GM21381 (cell line): ENCODE results near the gene PPP6R3.
"Not testable (repeated sequence)": the region's sequence is repeated elsewhere in the genome, so short reads cannot be mapped to it uniquely, and the experiment has no call there.

ENCODE experiments used
- ATAC-seq: cut with Tn5 transposase; IDR thresholded peaks from one replicate; pipeline ENCODE4 v1.9.1; 2021; ENCODE audit warnings: mild to moderate bottlenecking, moderate library complexity; ENCODE audit not compliant: unreplicated experiment

Gene PPP6R3

DNA sequence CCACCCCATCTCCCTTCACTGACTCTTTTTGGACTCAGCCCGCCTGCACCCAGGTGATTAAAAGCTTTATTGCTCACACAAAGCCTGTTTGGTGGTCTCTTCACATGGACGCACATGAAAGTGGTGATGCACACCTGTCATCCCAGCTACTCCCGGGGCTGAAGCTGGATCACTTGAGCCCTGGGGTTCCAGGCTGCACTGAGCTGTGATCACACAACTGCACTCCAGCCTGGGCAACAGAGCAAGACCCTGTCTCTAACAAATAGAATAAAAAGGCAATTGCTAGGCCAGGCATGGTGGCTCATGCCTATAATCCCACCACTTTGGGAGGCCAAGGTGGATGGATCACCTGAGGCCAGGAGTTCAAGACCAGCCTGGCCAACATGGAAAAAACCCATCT, 178.8 kb downstream of the PPP6R3 start:
- not testable (repeated sequence) for ATAC-seq

- ATAC-seq = no peak
Measured at GRCh38 chr11:68641880-68642279, 181.3 kb downstream of the PPP6R3 start.

DNA sequence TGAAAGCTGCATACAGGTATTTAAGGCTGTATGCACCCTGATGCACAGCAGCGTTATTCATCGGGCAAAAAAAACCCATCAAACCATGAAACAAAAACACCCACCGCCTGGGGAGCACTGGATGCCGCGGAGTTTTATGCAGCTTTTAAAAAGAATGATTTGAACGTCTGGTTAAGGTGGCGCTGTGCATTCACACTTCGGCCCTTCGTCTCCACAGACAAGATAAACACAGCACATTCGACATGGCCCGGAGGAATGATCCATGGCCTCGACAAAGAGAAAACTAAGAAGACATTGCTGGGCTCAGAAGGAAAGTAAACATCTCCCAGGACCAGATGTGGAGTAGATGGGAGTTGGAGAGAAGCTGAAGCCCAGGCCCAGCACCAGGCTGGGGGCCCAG, 183.0 kb downstream of the PPP6R3 start:
- ATAC-seq = no peak

- ATAC-seq = no peak
Measured at GRCh38 chr11:68646832-68647231, 186.3 kb downstream of the PPP6R3 start.

DNA sequence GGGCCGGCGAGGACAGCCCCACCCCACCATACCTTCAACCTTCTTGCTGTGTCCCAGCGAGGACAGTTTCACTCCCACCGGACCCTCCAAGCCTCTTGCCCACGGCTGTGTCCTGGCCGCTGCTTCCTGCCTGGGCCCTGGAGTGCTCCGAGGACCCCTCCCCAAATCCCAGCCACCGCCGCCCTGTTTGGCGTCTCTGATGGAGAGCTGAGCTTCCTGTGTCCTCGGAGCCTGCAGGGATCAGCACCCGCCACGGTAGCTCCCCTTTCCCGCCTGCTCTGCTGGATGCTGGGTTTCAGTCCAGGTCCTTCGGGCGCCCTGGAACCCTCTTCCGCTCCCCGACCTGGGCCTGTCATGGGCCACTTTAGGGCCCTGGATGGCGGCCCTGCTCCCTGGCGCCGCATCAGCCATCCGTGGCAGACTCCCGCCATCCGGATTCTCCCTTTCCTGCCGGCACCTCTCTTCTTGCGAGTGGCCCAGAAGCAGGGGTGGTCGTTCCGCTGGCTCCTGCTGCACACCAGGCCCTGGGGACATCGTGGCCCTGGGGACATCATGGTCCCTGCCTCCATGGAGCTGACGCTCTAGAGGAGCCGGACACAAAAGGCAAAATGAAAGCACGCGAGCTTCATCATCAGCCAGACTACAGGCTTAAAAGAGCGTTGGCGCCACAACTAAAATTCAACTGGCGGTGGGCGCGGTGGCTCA, 189.5 kb downstream of the PPP6R3 start:
- no peak for ATAC-seq

DNA sequence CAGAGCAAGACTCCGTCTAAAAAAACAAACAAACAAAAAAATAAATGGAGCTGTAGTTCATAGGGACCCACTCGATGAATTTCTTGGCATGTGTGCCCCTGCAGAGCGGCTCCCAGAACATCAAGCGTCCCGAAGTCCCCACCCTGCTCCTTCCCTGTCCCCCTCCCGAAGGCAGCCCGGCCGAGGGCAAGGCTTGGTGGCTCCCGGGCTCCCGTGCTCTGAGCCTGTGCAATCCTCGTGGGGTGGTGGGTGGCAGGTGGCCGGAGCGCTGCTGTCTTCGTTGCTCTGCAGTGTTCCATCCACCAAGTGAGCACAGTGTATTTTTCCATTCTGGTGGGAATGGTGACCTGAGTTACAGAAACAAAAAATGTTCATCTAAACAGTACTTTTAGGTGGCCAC, 190.2 kb downstream of the PPP6R3 start:
- ATAC-seq = no peak

DNA sequence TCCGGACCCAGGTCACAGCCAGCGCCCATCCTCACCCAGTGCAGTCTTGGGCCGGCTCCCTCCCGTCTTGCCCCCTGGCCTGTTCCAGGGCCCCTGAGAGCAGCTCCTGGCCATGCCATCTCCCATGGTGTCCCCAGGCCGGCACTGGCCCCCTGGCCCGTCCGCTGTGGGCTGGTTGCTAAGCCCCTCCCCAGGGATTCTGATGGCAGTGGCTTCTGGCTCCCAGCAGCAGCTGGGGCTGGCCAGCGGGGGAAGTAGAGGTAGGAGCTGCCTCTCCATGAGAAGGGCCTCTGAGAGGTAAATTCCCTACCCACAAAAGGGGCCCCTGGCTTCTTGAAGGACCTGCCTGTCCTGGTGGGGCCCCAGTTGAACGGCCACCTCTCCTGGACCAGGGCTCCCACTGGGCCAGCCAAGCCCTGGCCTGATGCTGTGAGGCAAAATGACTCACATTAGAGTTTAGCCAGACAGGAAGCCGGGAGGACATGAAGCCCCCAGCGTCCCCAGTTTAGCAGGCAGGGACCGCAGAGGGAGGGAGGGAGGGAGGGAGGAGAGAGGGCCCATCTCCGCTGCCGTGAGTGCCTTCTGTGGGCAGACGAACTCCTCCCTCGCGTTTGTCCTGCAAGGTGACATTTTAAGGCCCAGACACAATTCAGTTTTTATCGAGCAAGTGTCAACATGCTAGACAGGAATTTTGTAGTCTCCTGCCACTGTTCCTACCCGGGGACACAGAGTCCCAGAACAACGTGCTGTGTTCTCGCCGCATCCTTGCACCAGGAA, 190.8 kb downstream of the PPP6R3 start:
- ATAC-seq = no peak

DNA sequence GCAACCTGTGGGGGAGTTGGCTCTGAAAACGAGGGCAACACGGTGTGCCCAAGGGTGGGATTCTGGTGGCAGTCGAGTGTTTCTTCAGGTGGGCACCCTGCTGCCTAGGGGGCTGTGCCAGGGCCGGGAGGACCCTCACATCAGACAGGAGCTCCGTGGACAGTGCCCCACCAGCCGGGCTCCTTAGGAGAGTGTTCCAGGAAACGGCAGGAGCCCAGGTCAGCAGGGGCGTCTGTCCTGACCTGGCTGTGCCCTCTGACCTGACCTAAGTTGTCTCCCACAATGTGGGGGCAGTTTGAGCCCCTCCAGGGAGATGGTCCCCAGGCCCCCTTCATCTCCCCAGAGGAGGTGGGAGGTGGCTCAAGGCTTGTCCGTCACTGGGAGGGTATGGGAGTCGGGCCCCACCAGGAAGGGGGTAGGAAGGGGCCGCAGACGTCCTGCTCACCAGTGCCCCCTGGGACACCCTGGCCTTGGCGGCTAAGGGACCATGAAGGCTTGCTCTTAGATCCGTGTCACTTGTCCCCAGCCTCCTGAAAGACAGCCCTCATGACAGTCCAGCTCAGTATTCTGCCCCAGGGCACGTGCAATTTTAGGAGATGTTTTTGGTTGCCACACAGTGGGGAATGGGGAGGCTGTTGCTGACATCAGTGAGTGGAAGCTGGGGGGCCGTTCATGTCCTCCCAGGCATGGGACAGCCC, 191.6 kb downstream of the PPP6R3 start:
- no peak for ATAC-seq

DNA sequence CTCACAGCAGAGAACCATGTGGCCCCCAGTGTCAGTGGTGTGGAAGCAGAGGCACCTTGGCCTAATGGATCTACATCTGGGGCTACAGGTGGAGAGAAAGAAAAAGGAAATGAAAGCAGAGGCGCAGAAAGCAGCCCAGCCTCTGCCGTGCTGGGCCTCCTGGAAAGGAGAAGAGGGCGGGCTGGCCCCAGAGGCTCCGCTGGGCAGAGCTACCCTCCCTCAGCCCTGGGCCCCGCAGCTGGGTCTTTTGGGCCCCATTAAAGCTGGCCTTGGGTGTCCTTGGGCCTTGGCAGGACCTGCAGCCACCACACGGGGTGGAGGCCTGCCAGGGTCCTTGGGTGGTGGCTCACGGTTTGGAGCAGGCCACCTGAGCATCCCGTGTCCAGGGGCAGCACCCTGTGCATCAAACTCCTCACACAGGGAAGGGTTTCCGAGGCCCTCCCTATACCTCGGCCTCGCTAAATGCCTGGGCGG, 192.2 kb downstream of the PPP6R3 start:
- ATAC-seq = no peak

DNA sequence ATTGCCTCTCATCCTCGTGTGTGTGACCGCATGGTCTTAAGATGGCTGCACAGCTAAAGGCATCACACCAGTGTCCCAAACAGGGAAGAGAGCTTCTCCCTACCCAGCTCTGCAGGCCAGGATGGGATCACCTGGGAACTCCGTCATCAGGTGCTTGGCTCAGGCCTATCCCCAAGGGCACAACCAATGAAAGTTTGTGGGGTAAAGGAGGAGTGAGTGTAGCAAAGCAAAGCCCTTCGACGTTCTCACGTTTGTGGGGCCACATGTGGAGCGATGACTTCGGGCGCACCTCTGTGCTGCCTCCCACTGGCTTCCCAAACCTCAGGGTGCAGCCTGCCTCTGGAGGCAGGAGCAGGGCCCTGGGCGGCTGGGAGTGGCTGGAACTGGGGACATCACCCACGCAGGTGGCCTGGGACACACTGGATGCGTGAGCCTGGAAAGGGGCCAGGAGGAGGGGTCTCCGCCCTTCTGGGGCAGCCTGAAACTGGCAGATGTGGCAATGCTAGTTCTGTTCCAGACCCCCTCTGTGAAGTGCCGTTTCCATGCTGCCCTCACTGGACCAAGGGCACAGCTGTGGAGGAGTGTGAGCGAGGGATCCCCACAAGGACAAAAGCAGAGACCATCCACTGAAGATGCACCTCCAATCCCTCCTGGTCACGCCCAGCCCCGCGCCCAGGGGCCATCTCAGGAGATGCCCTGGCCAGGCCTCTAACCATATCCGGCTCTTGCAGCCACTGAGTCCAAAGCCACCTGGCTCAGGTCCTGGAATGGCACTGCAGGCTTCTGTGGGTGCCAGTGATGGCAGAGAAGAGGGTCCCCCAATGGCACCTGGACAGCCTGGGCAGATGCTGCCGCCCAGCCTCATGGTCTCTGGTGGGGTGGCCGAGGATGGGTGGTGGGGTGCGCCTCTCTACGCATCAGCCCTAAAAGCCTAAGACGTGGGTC, 193.2 kb downstream of the PPP6R3 start:
- no peak for ATAC-seq

DNA sequence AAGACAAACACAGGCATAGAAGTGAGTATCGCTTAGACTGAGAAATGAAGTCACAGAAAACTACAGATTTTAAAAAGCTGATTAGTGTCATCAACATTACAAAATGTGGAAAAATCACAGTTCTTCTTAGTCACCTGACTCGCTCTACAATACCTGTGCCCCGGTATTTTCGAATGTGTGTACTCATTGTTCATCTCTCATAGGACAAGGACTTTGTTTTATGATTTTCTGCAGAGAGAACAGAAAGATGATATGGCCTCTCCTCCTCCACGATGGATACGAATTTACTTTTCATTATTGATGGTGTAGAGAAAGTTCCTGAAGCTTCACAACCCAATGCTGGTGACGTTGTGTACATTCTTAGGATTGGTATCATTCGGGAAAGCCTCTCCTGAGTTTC, 194.4 kb downstream of the PPP6R3 start:
- no peak for ATAC-seq

DNA sequence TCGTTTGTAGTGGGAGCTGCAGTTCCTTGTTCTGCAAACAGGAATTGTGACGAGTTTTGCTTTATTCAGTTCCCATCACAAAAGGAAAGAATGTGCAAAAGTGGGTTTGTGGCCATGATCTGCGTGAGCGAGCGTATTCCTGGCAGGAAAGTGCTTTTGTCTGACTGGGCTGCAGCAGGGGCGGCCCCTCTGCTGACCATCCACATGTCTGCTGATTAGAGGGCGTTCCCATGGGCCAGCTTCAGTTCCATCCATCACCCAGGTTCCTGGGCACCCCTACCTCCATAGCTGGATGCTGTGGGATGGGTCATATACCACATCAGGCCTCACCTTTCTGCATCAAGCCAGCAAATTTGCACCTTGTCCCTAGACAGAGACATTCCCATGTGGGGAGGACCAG, 194.9 kb downstream of the PPP6R3 start:
- ATAC-seq = no peak

- ATAC-seq = no peak
Measured at GRCh38 chr11:68655806-68656205, 195.3 kb downstream of the PPP6R3 start.

DNA sequence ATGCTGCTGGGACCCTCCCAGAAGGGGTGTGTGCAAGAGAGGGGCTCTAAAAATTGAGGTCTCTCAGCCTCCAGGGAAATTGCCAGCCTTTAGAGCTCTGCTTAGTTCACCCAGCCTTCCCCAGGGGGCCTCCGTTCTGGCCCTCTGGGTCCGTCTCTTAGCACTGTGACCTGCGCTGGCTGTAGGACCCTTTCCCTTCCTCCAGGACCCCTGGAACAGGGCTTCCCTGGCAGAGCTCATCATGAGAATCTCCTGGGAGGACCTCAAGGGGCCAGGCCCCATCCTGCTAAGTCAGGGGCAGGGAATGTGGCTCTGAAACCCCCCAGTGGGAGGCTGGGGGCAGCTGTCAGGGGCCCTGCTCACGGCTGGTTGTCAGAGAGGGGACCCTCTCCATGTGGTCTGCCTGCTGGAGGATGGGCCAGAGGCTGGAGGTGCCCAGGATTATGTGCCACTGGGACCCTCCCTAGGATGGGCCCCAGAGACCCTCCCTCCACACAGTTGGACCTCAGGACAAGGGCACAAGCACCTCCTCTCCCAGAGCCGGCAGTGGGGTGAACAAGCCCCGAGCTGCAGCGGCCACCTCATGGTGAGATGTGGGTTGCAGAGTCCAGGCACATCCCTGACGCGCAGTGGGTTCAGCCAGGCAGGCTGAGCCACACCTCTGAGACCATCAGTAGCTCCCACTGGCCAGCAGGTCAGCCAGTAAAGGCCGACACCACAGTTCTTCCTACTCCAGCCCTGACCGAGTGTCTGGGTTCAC, 196.6 kb downstream of the PPP6R3 start:
- no peak for ATAC-seq

DNA sequence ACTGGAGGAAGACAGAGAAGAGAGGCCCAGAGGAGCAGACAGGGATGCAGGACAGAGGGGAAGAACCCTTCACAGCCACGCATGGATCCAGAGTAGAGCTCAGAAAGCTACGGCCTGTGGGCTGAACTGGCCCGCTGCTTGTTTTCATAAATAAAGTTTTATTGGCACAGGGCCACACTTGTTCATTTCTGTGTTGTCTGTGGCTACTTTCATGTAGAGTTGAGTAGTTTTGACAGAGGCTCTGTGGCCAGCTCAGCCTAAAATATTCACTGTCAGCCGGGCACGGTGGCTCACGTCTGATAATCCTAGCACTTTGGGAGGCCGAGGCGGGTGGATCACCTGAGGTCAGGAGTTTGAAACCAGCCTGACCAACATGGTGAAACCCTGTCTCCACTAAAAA, 197.5 kb downstream of the PPP6R3 start:
- ATAC-seq = no peak

GRCh38 chr11:68658661-68659060, 198.1 kb downstream of the PPP6R3 start:
- no peak for ATAC-seq

- ATAC-seq = no peak
Measured at GRCh38 chr11:68659158-68659921, 198.8 kb downstream of the PPP6R3 start.

GRCh38 chr11:68660066-68660810, 199.7 kb downstream of the PPP6R3 start:
- no peak for ATAC-seq
